Activated naive CD8-positive, alpha-beta T cell treated with anti-CD3 and anti-CD28 coated beads for 36 hours (primary cell): ENCODE measurements around the gene KCTD6. TPM values are rescaled to one million over a fixed set of nuclear protein-coding genes. Genes with fewer than 3 reads are reported as not detected.
"Not testable (repeated sequence)": the region's sequence is repeated elsewhere in the genome, so short reads cannot be mapped to it uniquely, and the experiment has no call there.

Experiments used
- DNase-seq: peaks from one replicate; pipeline ENCODE4 v3.0.0; 2021
- H3K27ac Mint-ChIP-seq: one replicate; pipeline ENCODE4 v1.8.0; 2022; ENCODE audit warnings: mild to moderate bottlenecking, moderate library complexity, mixed read lengths
- H3K27me3 Mint-ChIP-seq: one replicate; pipeline ENCODE4 v1.8.0; 2022; ENCODE audit warnings: mild to moderate bottlenecking, mixed read lengths
- H3K36me3 Mint-ChIP-seq: one replicate; pipeline ENCODE4 v1.8.0; 2021; ENCODE audit warnings: mild to moderate bottlenecking, mixed read lengths
- H3K4me1 Mint-ChIP-seq: one replicate; pipeline ENCODE4 v1.8.0; 2021; ENCODE audit warnings: mixed read lengths
- H3K4me3 Mint-ChIP-seq: one replicate; pipeline ENCODE4 v1.8.0; 2022; ENCODE audit warnings: mild to moderate bottlenecking, moderate library complexity, mixed read lengths
- H3K9me3 Mint-ChIP-seq: one replicate; pipeline ENCODE4 v1.8.0; 2022; ENCODE audit warnings: mixed read lengths
- total RNA-seq, 2 experiments: library from RNA; stranded (reverse); gene quantifications; one replicate each; pipeline ENCODE4 v1.2.3, GENCODE V29; 2021

The KCTD6 gene
- total RNA-seq, 2 experiments from 2014 or later, result 4.8 to 5.3 TPM

- no peak overlapping the region for H3K4me3 Mint-ChIP-seq
- no peaks in the 10 kb centered on the region for H3K9me3 Mint-ChIP-seq
- no peak overlapping the region for H3K27ac Mint-ChIP-seq
- no peaks in the 10 kb centered on the region for H3K27me3 Mint-ChIP-seq
- peaks cover 50% of the 10 kb centered on the region for H3K4me1 Mint-ChIP-seq
- H3K36me3 Mint-ChIP-seq, result peaks cover 14% of the 10 kb centered on the region
- DNase-seq, result no peak
These were observed 5.2 kb downstream of the KCTD6 start for GRCh38 chr3:58497097-58497496.

GRCh38 chr3:58502872-58503271 lies 11.0 kb downstream of the KCTD6 start:
- H3K9me3 Mint-ChIP-seq, result no peaks in the 10 kb centered on the region
- H3K4me3 Mint-ChIP-seq, result no peak overlapping the region
- peaks cover 8% of the 10 kb centered on the region for H3K4me1 Mint-ChIP-seq
- H3K27ac Mint-ChIP-seq, result no peak overlapping the region
- H3K36me3 Mint-ChIP-seq, result peaks cover 12% of the 10 kb centered on the region
- no peaks in the 10 kb centered on the region for H3K27me3 Mint-ChIP-seq
- no peak for DNase-seq

GRCh38 chr3:58507356-58508078 lies 15.6 kb downstream of the KCTD6 start:
- Mint-ChIP-seq H3K9me3 (no peaks in the 10 kb centered on the region), H3K27ac (no peak overlapping the region), H3K4me3 (no peak overlapping the region)

GRCh38 chr3:58508437-58508836 lies 16.5 kb downstream of the KCTD6 start:
- no peaks in the 10 kb centered on the region for H3K9me3 Mint-ChIP-seq
- DNase-seq, result no peak
- peaks cover 2% of the 10 kb centered on the region for H3K4me1 Mint-ChIP-seq
- H3K27me3 Mint-ChIP-seq, result no peaks in the 10 kb centered on the region
- H3K4me3 Mint-ChIP-seq, result no peak overlapping the region
- no peaks in the 10 kb centered on the region for H3K36me3 Mint-ChIP-seq
- no peak overlapping the region for H3K27ac Mint-ChIP-seq

More at GRCh38 chr3:58507356-58508078, 15.6 kb downstream of the KCTD6 start:
- H3K27me3 Mint-ChIP-seq, result no peaks in the 10 kb centered on the region
- H3K4me1 Mint-ChIP-seq, result peaks cover 2% of the 10 kb centered on the region
- H3K36me3 Mint-ChIP-seq, result no peaks in the 10 kb centered on the region
- DNase-seq, result no peak

- no peaks in the 10 kb centered on the region for H3K27me3 Mint-ChIP-seq
- H3K36me3 Mint-ChIP-seq, result no peaks in the 10 kb centered on the region
- H3K4me3 Mint-ChIP-seq, result no peak overlapping the region
- no peaks in the 10 kb centered on the region for H3K9me3 Mint-ChIP-seq
- no peaks in the 10 kb centered on the region for H3K4me1 Mint-ChIP-seq
- DNase-seq, result no peak
- no peak overlapping the region for H3K27ac Mint-ChIP-seq
These were observed 22.5 kb downstream of the KCTD6 start for GRCh38 chr3:58514405-58514804.

- DNase-seq, result no peak
- H3K4me1 Mint-ChIP-seq, result no peaks in the 10 kb centered on the region
- no peak overlapping the region for H3K4me3 Mint-ChIP-seq
- no peaks in the 10 kb centered on the region for H3K36me3 Mint-ChIP-seq
- no peaks in the 10 kb centered on the region for H3K9me3 Mint-ChIP-seq
- H3K27me3 Mint-ChIP-seq, result no peaks in the 10 kb centered on the region
- H3K27ac Mint-ChIP-seq, result no peak overlapping the region
These were observed 26.4 kb downstream of the KCTD6 start for GRCh38 chr3:58518291-58518789.

- DNase-seq, result no peak
These were observed 27.9 kb downstream of the KCTD6 start for GRCh38 chr3:58519668-58520402.

GRCh38 chr3:58520403-58521335 lies 28.8 kb downstream of the KCTD6 start:
- H3K27me3 Mint-ChIP-seq, result no peaks in the 10 kb centered on the region
- H3K4me1 Mint-ChIP-seq, result no peaks in the 10 kb centered on the region
- DNase-seq, result no peak
- no peaks in the 10 kb centered on the region for H3K36me3 Mint-ChIP-seq
- no peak overlapping the region for H3K27ac Mint-ChIP-seq
- no peak overlapping the region for H3K4me3 Mint-ChIP-seq
- no peaks in the 10 kb centered on the region for H3K9me3 Mint-ChIP-seq

More at GRCh38 chr3:58519668-58520402, 27.9 kb downstream of the KCTD6 start:
- H3K4me3 Mint-ChIP-seq, result no peak overlapping the region
- H3K36me3 Mint-ChIP-seq, result no peaks in the 10 kb centered on the region
- no peaks in the 10 kb centered on the region for H3K4me1 Mint-ChIP-seq
- H3K9me3 Mint-ChIP-seq, result no peaks in the 10 kb centered on the region
- no peak overlapping the region for H3K27ac Mint-ChIP-seq
- H3K27me3 Mint-ChIP-seq, result no peaks in the 10 kb centered on the region

GRCh38 chr3:58521336-58521670 lies 29.4 kb downstream of the KCTD6 start:
- Mint-ChIP-seq H3K9me3 (no peaks in the 10 kb centered on the region), H3K4me1 (no peaks in the 10 kb centered on the region), H3K4me3 (no peak overlapping the region), H3K27me3 (no peaks in the 10 kb centered on the region), H3K36me3 (no peaks in the 10 kb centered on the region), H3K27ac (no peak overlapping the region)
- DNase-seq, result no peak

- Mint-ChIP-seq H3K27ac (no peak overlapping the region), H3K9me3 (no peaks in the 10 kb centered on the region), H3K4me3 (no peak overlapping the region), H3K4me1 (no peaks in the 10 kb centered on the region), H3K36me3 (no peaks in the 10 kb centered on the region), H3K27me3 (no peaks in the 10 kb centered on the region)
- DNase-seq, result no peak
These were observed 30.2 kb downstream of the KCTD6 start for GRCh38 chr3:58521917-58522631.

- Mint-ChIP-seq H3K4me1 (no peaks in the 10 kb centered on the region), H3K27me3 (no peaks in the 10 kb centered on the region), H3K4me3 (no peak overlapping the region), H3K36me3 (no peaks in the 10 kb centered on the region), H3K27ac (no peak overlapping the region), H3K9me3 (no peaks in the 10 kb centered on the region)
- no peak for DNase-seq
These were observed 31.0 kb downstream of the KCTD6 start for GRCh38 chr3:58522759-58523425.

GRCh38 chr3:58524326-58524888 lies 32.5 kb downstream of the KCTD6 start:
- no peaks in the 10 kb centered on the region for H3K9me3 Mint-ChIP-seq
- no peaks in the 10 kb centered on the region for H3K36me3 Mint-ChIP-seq
- no peaks in the 10 kb centered on the region for H3K4me1 Mint-ChIP-seq
- no peak overlapping the region for H3K27ac Mint-ChIP-seq
- no peak for DNase-seq
- H3K27me3 Mint-ChIP-seq, result no peaks in the 10 kb centered on the region
- H3K4me3 Mint-ChIP-seq, result no peak overlapping the region

- DNase-seq, result no peak
- Mint-ChIP-seq H3K27ac (no peak overlapping the region), H3K4me3 (no peak overlapping the region), H3K4me1 (no peaks in the 10 kb centered on the region), H3K9me3 (no peaks in the 10 kb centered on the region), H3K36me3 (no peaks in the 10 kb centered on the region), H3K27me3 (no peaks in the 10 kb centered on the region)
These were observed 34.6 kb downstream of the KCTD6 start for GRCh38 chr3:58526515-58526957.

GRCh38 chr3:58527440-58527839 lies 35.5 kb downstream of the KCTD6 start:
- H3K9me3 Mint-ChIP-seq, H3K4me3 Mint-ChIP-seq: not testable (repeated sequence)

More at GRCh38 chr3:58527440-58527839, 35.5 kb downstream of the KCTD6 start:
- H3K4me1 Mint-ChIP-seq, H3K27ac Mint-ChIP-seq, DNase-seq, H3K27me3 Mint-ChIP-seq, H3K36me3 Mint-ChIP-seq: not testable (repeated sequence)
